Panc1 (cell line): ENCODE results near the gene PI4K2A.

Experiments
- POLR2AphosphoS5 ChIP-seq: IDR thresholded peaks from 2 replicates; pipeline ENCODE4 v1.6.1; 2012; ENCODE audit warnings: mild to moderate bottlenecking, low read depth, low read length, moderate library complexity
- SIN3A ChIP-seq: IDR thresholded peaks from 2 replicates; pipeline ENCODE4 v1.6.1; 2012; ENCODE audit warnings: low read depth, mild to moderate bottlenecking, low read length, moderate library complexity, borderline replicate concordance; ENCODE audit not compliant: insufficient read depth
- TF ChIP-seq, protein P1 (sequence below): fragments of 450-650 bp; IDR thresholded peaks from 2 replicates; pipeline ENCODE4 v1.5.1; 2017; ENCODE audit warnings: mild to moderate bottlenecking
- TF ChIP-seq, protein P2 (sequence below), 2 experiments: IDR thresholded peaks; 2 replicates each; pipeline ENCODE4 v1.6.1; 2011 to 2012; ENCODE audit warnings: low read depth in 2 of 2, control low read depth in 1 of 2, low read length in 1 of 2, mild to moderate bottlenecking in 1 of 2, moderate library complexity in 1 of 2; ENCODE audit not compliant: insufficient read depth in 1 of 2

DNA sequence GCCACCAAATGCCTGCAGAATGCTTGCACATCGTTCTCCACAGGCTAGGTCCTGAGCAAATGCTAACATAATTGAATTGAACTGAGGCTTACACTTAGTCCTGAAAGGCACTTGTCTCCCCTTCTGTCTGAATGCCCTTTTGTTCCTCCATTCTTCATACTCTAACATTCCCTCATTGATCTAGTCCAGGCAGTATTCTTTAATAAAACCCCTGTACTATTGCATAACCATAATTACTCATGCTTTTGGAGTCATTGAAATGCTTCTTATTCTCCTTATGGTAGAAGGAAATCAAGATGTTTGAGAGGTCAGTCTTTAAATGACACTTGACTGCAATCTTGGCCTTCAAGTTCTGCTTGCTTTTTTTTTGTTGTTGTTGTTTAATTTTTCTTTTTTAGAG lies 7.1 kb downstream of the PI4K2A start:
- TF ChIP-seq, protein P1, sequence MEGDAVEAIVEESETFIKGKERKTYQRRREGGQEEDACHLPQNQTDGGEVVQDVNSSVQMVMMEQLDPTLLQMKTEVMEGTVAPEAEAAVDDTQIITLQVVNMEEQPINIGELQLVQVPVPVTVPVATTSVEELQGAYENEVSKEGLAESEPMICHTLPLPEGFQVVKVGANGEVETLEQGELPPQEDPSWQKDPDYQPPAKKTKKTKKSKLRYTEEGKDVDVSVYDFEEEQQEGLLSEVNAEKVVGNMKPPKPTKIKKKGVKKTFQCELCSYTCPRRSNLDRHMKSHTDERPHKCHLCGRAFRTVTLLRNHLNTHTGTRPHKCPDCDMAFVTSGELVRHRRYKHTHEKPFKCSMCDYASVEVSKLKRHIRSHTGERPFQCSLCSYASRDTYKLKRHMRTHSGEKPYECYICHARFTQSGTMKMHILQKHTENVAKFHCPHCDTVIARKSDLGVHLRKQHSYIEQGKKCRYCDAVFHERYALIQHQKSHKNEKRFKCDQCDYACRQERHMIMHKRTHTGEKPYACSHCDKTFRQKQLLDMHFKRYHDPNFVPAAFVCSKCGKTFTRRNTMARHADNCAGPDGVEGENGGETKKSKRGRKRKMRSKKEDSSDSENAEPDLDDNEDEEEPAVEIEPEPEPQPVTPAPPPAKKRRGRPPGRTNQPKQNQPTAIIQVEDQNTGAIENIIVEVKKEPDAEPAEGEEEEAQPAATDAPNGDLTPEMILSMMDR, result no peak
- TF ChIP-seq POLR2AphosphoS5 (no peak), SIN3A (no peak)
- TF ChIP-seq, protein P2, sequence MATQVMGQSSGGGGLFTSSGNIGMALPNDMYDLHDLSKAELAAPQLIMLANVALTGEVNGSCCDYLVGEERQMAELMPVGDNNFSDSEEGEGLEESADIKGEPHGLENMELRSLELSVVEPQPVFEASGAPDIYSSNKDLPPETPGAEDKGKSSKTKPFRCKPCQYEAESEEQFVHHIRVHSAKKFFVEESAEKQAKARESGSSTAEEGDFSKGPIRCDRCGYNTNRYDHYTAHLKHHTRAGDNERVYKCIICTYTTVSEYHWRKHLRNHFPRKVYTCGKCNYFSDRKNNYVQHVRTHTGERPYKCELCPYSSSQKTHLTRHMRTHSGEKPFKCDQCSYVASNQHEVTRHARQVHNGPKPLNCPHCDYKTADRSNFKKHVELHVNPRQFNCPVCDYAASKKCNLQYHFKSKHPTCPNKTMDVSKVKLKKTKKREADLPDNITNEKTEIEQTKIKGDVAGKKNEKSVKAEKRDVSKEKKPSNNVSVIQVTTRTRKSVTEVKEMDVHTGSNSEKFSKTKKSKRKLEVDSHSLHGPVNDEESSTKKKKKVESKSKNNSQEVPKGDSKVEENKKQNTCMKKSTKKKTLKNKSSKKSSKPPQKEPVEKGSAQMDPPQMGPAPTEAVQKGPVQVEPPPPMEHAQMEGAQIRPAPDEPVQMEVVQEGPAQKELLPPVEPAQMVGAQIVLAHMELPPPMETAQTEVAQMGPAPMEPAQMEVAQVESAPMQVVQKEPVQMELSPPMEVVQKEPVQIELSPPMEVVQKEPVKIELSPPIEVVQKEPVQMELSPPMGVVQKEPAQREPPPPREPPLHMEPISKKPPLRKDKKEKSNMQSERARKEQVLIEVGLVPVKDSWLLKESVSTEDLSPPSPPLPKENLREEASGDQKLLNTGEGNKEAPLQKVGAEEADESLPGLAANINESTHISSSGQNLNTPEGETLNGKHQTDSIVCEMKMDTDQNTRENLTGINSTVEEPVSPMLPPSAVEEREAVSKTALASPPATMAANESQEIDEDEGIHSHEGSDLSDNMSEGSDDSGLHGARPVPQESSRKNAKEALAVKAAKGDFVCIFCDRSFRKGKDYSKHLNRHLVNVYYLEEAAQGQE (IDR thresholded peaks at IDR 0.05; ENCODE audit: insufficient read depth in 1 of 2, low read depth in 2 of 2, low read length in 1 of 2), result no peak
